22Rv1 (cell line): ENCODE results near the gene ACOX2.

ENCODE experiments used
- ZFX ChIP-seq: fragments of 450-650 bp; IDR thresholded peaks from 2 replicates; pipeline ENCODE4 v1.6.1; 2017; ENCODE audit warnings: antibody characterized with exemption, borderline replicate concordance
- TF ChIP-seq, protein P1 (sequence below): fragments of 450-650 bp; IDR thresholded peaks from 2 replicates; pipeline ENCODE4 v1.5.1; 2017; ENCODE audit warnings: mild to moderate bottlenecking

DNA sequence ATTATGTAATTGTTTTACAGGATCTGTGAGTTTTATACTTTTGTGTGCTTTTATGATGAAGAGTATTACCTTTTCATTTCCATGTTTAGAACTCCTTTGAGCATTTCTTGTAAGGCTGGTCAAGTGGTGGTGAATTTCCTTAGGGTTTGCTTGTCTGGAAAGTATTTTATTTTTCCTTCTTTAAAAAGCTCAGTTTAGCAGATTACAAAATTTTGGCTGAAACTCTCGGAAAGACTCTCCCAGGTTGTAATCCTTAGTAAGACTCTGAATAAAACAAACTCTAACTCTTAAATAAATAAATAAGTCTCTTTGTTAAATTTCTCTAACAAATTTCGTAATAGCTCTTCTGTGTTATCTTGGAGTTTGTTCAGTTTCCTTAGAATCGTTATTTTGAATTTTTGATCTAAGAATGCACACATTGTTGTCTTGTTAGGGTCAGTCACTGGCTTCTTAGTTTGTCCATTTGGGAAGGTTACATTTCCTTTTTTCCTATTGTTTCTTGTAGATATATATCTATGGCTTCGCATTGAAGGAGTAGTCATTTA is 14.7 kb upstream of the ACOX2 start:
- TF ChIP-seq, protein P1, sequence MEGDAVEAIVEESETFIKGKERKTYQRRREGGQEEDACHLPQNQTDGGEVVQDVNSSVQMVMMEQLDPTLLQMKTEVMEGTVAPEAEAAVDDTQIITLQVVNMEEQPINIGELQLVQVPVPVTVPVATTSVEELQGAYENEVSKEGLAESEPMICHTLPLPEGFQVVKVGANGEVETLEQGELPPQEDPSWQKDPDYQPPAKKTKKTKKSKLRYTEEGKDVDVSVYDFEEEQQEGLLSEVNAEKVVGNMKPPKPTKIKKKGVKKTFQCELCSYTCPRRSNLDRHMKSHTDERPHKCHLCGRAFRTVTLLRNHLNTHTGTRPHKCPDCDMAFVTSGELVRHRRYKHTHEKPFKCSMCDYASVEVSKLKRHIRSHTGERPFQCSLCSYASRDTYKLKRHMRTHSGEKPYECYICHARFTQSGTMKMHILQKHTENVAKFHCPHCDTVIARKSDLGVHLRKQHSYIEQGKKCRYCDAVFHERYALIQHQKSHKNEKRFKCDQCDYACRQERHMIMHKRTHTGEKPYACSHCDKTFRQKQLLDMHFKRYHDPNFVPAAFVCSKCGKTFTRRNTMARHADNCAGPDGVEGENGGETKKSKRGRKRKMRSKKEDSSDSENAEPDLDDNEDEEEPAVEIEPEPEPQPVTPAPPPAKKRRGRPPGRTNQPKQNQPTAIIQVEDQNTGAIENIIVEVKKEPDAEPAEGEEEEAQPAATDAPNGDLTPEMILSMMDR = no peak
- TF ChIP-seq ZFX = no peak
